Liver (tissue), 9 donors: ENCODE measurements around the gene CWC27. TPM values are rescaled to one million over a fixed set of nuclear protein-coding genes. Genes with fewer than 3 reads are reported as not detected.

Source experiments
- DNase-seq: peaks from one replicate; pipeline ENCODE4 v3.0.0-alpha.2; 2017; ENCODE audit warnings: low spot score
- H3K27ac ChIP-seq, 2 donors: one replicate each; pipeline ENCODE4 v1.7.0; 2013; ENCODE audit warnings: inconsistent platforms in 2 of 2, low read length in 2 of 2, control low read depth in 1 of 2, low read depth in 1 of 2, mild to moderate bottlenecking in 1 of 2
- H3K27me3 ChIP-seq, 4 donors: one replicate each; pipeline versions ENCODE4 v1.6.1 to v1.7.0; 2013; ENCODE audit warnings: low read length in 3 of 4, inconsistent platforms in 1 of 4, mild to moderate bottlenecking in 1 of 4, moderate library complexity in 1 of 4; ENCODE audit not compliant: control insufficient read depth in 4 of 4, insufficient read depth in 4 of 4
- H3K36me3 ChIP-seq, 4 donors: one replicate each; pipeline versions ENCODE4 v1.6.1 to v1.7.0; 2013; ENCODE audit warnings: low read length in 3 of 4, mild to moderate bottlenecking in 3 of 4, low read depth in 1 of 4, moderate library complexity in 1 of 4; ENCODE audit not compliant: control insufficient read depth in 4 of 4, insufficient read depth in 3 of 4
- H3K4me1 ChIP-seq, 4 donors: one replicate each; pipeline versions ENCODE4 v1.6.1 to v1.7.0; 2013; ENCODE audit warnings: low read length in 3 of 4, mild to moderate bottlenecking in 3 of 4, moderate library complexity in 1 of 4; ENCODE audit not compliant: control insufficient read depth in 4 of 4, insufficient read depth in 4 of 4
- H3K4me3 ChIP-seq, 3 donors: one replicate each; pipeline versions ENCODE4 v1.6.1 to v1.7.0; 2013; ENCODE audit warnings: low read length in 3 of 3, control low read depth in 1 of 3, low read depth in 1 of 3, mild to moderate bottlenecking in 1 of 3
- H3K9ac ChIP-seq, 2 donors: one replicate each; pipeline ENCODE4 v1.7.0; 2013; ENCODE audit warnings: low read length in 2 of 2, mild to moderate bottlenecking in 2 of 2, moderate library complexity in 2 of 2, control low read depth in 1 of 2, low read depth in 1 of 2
- H3K9me3 ChIP-seq, 4 donors: one replicate each; pipeline versions ENCODE4 v1.6.1 to v1.7.0; 2013; ENCODE audit warnings: low read length in 3 of 4; ENCODE audit not compliant: control insufficient read depth in 4 of 4
- CTCF ChIP-seq: fragments of 150-350 bp; IDR thresholded peaks from 2 replicates; pipeline ENCODE4 v1.5.1; 2017; ENCODE audit warnings: improper control_type of control experiment, low read depth, low read length; ENCODE audit not compliant: missing input control
- EGR1 ChIP-seq, 2 donors: IDR thresholded peaks; 2 replicates each; pipeline ENCODE4 v1.6.1; 2016 to 2018; ENCODE audit warnings: antibody characterized with exemption in 2 of 2, low read depth in 2 of 2
- FOXA1 ChIP-seq: IDR thresholded peaks from 2 replicates; pipeline ENCODE4 v1.6.1; 2016; ENCODE audit warnings: antibody characterized with exemption
- FOXA2 ChIP-seq: IDR thresholded peaks from 2 replicates; pipeline ENCODE4 v1.6.1; 2016; ENCODE audit warnings: antibody characterized with exemption
- GABPA ChIP-seq, 2 donors: IDR thresholded peaks in 1 of 2; conservative IDR thresholded peaks in 1 of 2; 2 replicates each; pipeline ENCODE4 v1.6.1; 2016; ENCODE audit warnings: antibody characterized with exemption in 2 of 2, mild to moderate bottlenecking in 1 of 2, moderate library complexity in 1 of 2
- HNF4A ChIP-seq, 2 donors: conservative IDR thresholded peaks; 2 replicates each; pipeline ENCODE4 v1.6.1; 2016; ENCODE audit warnings: antibody characterized with exemption in 2 of 2, mild to moderate bottlenecking in 2 of 2
- HNF4G ChIP-seq: IDR thresholded peaks from 2 replicates; pipeline ENCODE4 v1.6.1; 2016; ENCODE audit warnings: antibody characterized with exemption
- JUND ChIP-seq, 2 donors: IDR thresholded peaks; 2 replicates each; pipeline ENCODE4 v1.6.1; 2016; ENCODE audit warnings: antibody characterized with exemption in 2 of 2
- NR2F2 ChIP-seq: IDR thresholded peaks from 2 replicates; pipeline ENCODE4 v1.6.1; 2016; ENCODE audit warnings: antibody characterized with exemption
- RAD21 ChIP-seq, 2 donors: IDR thresholded peaks; 2 replicates each; pipeline ENCODE4 v1.6.1; 2016; ENCODE audit warnings: antibody characterized with exemption in 2 of 2, mild to moderate bottlenecking in 2 of 2
- REST ChIP-seq: IDR thresholded peaks from 2 replicates; pipeline ENCODE4 v1.6.1; 2016; ENCODE audit warnings: antibody characterized with exemption, mild to moderate bottlenecking
- RXRA ChIP-seq, 2 donors: IDR thresholded peaks; 2 replicates each; pipeline ENCODE4 v1.6.1; 2017 to 2018; ENCODE audit warnings: antibody characterized with exemption in 2 of 2, mild to moderate bottlenecking in 1 of 2
- SP1 ChIP-seq: IDR thresholded peaks from 2 replicates; pipeline ENCODE4 v1.6.1; 2018; ENCODE audit warnings: antibody characterized with exemption, mild to moderate bottlenecking
- TAF1 ChIP-seq: conservative IDR thresholded peaks from 2 replicates; pipeline ENCODE4 v1.6.1; 2016; ENCODE audit warnings: antibody characterized with exemption, mild to moderate bottlenecking
- YY1 ChIP-seq: IDR thresholded peaks from 2 replicates; pipeline ENCODE4 v1.6.1; 2016; ENCODE audit warnings: antibody characterized with exemption, mild to moderate bottlenecking
- ZBTB33 ChIP-seq: IDR thresholded peaks from 2 replicates; pipeline ENCODE4 v1.6.1; 2016; ENCODE audit warnings: antibody characterized with exemption
- WGBS: extraction: QIAGEN DNeasy Blood & Tissue Kit; methylation state at CpG from one replicate; pipeline ENCODE4 v1.1.7; 2013; 5-methylcytosine and 5-hydroxymethylcytosine counted together
- polyA plus RNA-seq, 2 donors: library from polyadenylated mRNA; stranded (reverse) in 1 of 2; unstranded in 1 of 2; fragments of 200-250 nt in 1 of 2; fragments of >200 nt in 1 of 2; fragmentation: Nextera tagmentation in 1 of 2; extraction: Ambion mirVana in 1 of 2; gene quantifications; one replicate each; pipeline versions ENCODE4 v1.2.1 to v1.2.3, GENCODE V29; 2013 to 2015
- total RNA-seq, 2 donors: library from RNA; depleted of rRNA; stranded (reverse); fragments of >200 nt; gene quantifications; one replicate each; pipeline ENCODE4 v1.2.3, GENCODE V29; 2014
- TF ChIP-seq, protein P1 (sequence below): IDR thresholded peaks from 2 replicates; pipeline ENCODE4 v1.6.1; 2016; ENCODE audit warnings: antibody characterized with exemption
- TF ChIP-seq, protein P2 (sequence below): IDR thresholded peaks from 2 replicates; pipeline ENCODE4 v1.6.1; 2016; ENCODE audit warnings: antibody characterized with exemption
- donor health status: healthy.
- donor health status: healthy.
- donor health status: healthy.
- donor health status: healthy.
- donor health status: healthy.

The CWC27 gene
- total and polyA plus RNA-seq, 4 donors: 3.9 to 9.8 (median 6.0) TPM

DNA sequence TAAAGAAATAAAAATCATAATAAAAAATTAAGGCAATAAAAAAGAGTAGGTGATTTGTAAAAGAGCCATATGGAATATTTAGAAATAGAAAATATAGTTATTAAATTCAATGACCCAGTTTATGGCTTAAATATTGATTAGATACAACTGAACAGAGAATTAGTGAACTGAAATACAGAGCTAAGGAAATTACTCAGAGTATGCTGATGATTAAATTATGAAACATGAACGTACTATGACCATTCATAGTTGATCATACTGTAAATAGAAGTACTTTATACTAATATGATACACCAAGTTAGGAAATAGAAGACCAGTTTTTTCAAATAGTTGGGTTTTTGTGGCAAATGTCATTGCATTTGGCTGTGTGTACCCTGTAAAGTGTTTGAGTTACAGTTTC, 194.5 kb downstream of the CWC27 start:
- H3K4me1 ChIP-seq: no peaks in the 10 kb centered on the region
- WGBS: 97% methylated on average over 1 of the region's 1 CpG
- no peak for TF ChIP-seq CTCF
- no peak for TF ChIP-seq FOXA1
- no peak for TF ChIP-seq REST
- no peak for TF ChIP-seq RAD21 (IDR thresholded peaks at IDR 0.05)
- no peak for TF ChIP-seq EGR1 (IDR thresholded peaks at IDR 0.05; ENCODE audit: low read depth in 2 of 2)
- TF ChIP-seq, protein P1, sequence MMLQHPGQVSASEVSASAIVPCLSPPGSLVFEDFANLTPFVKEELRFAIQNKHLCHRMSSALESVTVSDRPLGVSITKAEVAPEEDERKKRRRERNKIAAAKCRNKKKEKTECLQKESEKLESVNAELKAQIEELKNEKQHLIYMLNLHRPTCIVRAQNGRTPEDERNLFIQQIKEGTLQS: no peak
- TF ChIP-seq NR2F2: no peak
- no peak for TF ChIP-seq HNF4G
- TF ChIP-seq HNF4A (conservative IDR thresholded peaks at IDR 0.05): no peak
- TF ChIP-seq YY1: no peak
- no peak for TF ChIP-seq ZBTB33
- no peak for TF ChIP-seq TAF1
- no peak for TF ChIP-seq JUND (IDR thresholded peaks at IDR 0.05)
- TF ChIP-seq SP1: no peak
- TF ChIP-seq FOXA2: no peak
- TF ChIP-seq GABPA (IDR thresholded peaks at IDR 0.05 in 1 of 2, conservative IDR thresholded peaks at IDR 0.05 in 1 of 2): no peak
- no peak for TF ChIP-seq RXRA (IDR thresholded peaks at IDR 0.05)
- TF ChIP-seq, protein P2, sequence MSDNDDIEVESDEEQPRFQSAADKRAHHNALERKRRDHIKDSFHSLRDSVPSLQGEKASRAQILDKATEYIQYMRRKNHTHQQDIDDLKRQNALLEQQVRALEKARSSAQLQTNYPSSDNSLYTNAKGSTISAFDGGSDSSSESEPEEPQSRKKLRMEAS: no peak
- H3K36me3 ChIP-seq: peaks cover 0 to 2% (median 0%) of the 10 kb centered on the region in 4 donors
- no peak for DNase-seq
- no peak overlapping the region for H3K4me3 ChIP-seq
- no peak overlapping the region for H3K27ac ChIP-seq
- no peaks in the 10 kb centered on the region for H3K27me3 ChIP-seq
- no peak overlapping the region for H3K9ac ChIP-seq
- peaks cover 0 to 4% (median under 1%) of the 10 kb centered on the region in 4 donors for H3K9me3 ChIP-seq
